ENCODE results near the gene C17orf100.

DNA sequence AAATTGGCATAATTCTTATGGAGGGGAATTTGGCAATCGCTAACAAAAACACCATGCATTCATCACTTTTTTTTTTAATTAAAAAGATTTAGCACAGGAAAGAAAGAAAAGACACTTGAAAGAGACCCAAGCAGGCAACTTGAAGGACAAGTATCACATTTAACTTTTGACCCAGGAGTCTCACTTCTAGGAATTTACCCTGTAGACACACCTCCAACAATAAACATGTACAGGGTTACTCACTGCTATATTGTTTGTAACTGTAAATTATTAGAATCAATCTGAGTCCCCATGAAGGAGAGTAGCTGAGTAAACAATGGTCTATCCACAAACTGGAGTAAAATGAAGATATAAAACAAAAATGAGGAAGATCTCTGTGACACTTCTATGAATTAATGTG is 21.2 kb upstream of the C17orf100 start:
- TF ChIP-seq GABPA (IDR thresholded peaks at IDR 0.05 in 1 of 2, conservative IDR thresholded peaks at IDR 0.05 in 1 of 2), result no peak
- TF ChIP-seq, protein P1, sequence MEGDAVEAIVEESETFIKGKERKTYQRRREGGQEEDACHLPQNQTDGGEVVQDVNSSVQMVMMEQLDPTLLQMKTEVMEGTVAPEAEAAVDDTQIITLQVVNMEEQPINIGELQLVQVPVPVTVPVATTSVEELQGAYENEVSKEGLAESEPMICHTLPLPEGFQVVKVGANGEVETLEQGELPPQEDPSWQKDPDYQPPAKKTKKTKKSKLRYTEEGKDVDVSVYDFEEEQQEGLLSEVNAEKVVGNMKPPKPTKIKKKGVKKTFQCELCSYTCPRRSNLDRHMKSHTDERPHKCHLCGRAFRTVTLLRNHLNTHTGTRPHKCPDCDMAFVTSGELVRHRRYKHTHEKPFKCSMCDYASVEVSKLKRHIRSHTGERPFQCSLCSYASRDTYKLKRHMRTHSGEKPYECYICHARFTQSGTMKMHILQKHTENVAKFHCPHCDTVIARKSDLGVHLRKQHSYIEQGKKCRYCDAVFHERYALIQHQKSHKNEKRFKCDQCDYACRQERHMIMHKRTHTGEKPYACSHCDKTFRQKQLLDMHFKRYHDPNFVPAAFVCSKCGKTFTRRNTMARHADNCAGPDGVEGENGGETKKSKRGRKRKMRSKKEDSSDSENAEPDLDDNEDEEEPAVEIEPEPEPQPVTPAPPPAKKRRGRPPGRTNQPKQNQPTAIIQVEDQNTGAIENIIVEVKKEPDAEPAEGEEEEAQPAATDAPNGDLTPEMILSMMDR (IDR thresholded peaks at IDR 0.05; ENCODE audit: low read depth, low read length, missing input control), result no peak
